ENCODE data around the gene PREX1.

PREX1 gene

GRCh38 chr20:48667481-48667880, 160.3 kb downstream of the PREX1 start:
- no peak overlapping the region for H3K4me3 ChIP-seq (ENCODE audit: low read depth, low read length)
- TF ChIP-seq, protein P1, sequence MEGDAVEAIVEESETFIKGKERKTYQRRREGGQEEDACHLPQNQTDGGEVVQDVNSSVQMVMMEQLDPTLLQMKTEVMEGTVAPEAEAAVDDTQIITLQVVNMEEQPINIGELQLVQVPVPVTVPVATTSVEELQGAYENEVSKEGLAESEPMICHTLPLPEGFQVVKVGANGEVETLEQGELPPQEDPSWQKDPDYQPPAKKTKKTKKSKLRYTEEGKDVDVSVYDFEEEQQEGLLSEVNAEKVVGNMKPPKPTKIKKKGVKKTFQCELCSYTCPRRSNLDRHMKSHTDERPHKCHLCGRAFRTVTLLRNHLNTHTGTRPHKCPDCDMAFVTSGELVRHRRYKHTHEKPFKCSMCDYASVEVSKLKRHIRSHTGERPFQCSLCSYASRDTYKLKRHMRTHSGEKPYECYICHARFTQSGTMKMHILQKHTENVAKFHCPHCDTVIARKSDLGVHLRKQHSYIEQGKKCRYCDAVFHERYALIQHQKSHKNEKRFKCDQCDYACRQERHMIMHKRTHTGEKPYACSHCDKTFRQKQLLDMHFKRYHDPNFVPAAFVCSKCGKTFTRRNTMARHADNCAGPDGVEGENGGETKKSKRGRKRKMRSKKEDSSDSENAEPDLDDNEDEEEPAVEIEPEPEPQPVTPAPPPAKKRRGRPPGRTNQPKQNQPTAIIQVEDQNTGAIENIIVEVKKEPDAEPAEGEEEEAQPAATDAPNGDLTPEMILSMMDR (IDR thresholded peaks at IDR 0.05; ENCODE audit: borderline replicate concordance, insufficient read depth, low read depth, low read length) = no peak

- no peak overlapping the region for H3K4me3 ChIP-seq (ENCODE audit: low read depth, low read length)
- TF ChIP-seq, protein P1 (IDR thresholded peaks at IDR 0.05; ENCODE audit: borderline replicate concordance, insufficient read depth, low read depth, low read length) = no peak
These were observed 162.0 kb downstream of the PREX1 start for GRCh38 chr20:48665785-48666184.

DNA sequence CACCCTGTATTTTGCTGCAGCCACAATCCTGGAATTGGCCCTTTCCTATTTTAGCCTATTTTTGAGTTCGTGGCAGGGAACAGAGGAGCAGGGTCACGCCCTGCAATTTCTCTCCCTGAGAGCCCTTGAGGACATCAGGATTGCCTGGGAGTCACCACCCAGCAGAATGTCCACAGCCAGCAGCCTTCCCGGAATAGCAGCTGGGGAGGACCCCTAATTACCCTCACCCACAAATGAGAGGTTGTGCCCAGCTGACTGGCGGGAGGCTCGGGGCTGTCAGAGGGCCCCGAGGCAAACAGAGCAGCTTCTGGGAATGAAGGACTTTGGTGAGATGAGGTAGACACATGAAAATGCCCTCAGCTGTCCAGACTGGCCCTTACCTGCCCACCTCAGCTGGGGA, 165.1 kb downstream of the PREX1 start:
- TF ChIP-seq, protein P1 (IDR thresholded peaks at IDR 0.05; ENCODE audit: borderline replicate concordance, insufficient read depth, low read depth, low read length) = no peak
- no peak overlapping the region for H3K4me3 ChIP-seq (ENCODE audit: low read depth, low read length)

DNA sequence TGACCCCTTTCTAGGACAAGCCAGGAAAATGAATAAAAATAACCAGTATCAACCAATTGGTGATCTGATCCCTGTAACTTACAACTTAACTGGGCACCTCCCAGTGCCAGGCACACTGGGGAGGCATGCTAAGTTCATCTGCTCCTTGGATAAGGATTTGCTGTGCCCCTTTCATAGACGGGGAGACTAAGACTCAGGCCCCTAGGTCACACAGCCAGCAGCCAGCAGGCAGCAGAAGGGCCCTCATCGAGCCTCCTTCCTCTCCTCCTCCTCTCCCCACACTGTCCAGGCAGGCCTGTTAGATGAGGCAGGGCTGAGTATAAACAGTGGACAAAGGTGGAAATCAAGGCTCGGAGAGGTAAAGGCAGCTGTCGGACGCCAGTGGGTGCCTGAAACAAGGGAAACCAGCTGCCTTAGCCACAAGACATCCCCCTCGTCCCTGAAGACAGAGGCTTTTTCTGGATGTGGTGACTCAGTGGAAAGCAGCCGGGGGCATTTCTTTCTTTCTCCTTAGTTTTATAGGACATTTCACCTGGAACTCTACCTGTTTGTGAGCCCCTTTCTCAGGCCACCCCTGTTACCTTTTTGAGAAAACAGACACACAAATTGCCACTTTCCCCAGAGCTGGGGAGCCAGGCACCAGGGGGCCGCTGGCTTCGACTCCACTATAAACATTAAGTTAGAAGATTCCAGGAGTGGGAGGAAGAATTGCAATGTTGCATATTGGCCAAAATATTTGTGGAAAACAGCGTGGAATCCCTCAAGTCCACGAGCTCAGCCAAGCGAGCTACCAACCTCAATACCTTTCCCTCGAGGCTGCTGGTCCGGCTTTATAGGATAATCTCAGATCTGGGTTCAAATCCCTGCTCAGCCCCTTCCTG, 166.0 kb downstream of the PREX1 start:
- no peak overlapping the region for H3K4me3 ChIP-seq (ENCODE audit: low read depth, low read length)
- TF ChIP-seq, protein P1 (IDR thresholded peaks at IDR 0.05; ENCODE audit: borderline replicate concordance, insufficient read depth, low read depth, low read length) = no peak

DNA sequence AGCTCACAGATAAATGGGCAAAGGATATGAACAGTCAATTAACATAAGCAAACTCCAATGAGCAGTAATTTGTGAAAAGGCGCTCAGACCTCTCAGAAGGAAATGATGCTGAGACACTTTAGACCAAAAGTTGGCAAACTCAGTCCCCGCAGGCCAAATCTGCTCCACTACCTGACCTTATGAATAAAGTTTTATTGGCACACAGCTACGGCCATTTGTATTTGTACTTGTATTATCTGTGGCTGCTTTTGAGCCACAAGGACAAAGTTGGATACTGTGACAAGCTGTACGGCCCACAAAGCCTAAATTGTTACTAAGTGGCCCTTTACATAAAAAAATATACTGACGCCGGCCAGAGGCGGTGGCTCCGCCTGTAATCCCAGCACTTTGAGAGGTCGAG, 167.0 kb downstream of the PREX1 start:
- no peak overlapping the region for H3K4me3 ChIP-seq (ENCODE audit: low read depth, low read length)
- TF ChIP-seq, protein P1 (IDR thresholded peaks at IDR 0.05; ENCODE audit: borderline replicate concordance, insufficient read depth, low read depth, low read length) = no peak

DNA sequence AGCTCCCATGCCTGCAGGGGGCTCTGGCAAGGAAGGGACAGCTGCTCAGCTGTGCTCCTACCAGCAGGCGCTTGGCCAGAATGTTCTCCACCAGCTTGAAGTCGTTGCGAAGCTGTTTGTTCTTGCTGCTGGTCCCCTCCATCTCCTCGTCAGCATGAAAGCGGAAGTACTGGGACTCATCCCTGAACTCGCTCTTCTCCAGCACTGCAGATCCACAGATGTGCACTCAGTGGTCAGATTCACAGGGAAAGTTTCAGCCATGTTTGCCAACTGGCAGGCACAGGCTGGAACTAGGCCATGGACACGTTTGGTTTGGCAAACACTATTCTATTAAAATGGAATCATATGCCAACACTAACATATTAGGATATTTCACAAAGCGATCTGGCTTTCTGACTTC, 167.9 kb downstream of the PREX1 start:
- TF ChIP-seq, protein P1 (IDR thresholded peaks at IDR 0.05; ENCODE audit: borderline replicate concordance, insufficient read depth, low read depth, low read length) = no peak
- no peak overlapping the region for H3K4me3 ChIP-seq (ENCODE audit: low read depth, low read length)

GRCh38 chr20:48658505-48658904, 169.3 kb downstream of the PREX1 start:
- no peak overlapping the region for H3K4me3 ChIP-seq (ENCODE audit: low read depth, low read length)
- TF ChIP-seq, protein P1 (IDR thresholded peaks at IDR 0.05; ENCODE audit: borderline replicate concordance, insufficient read depth, low read depth, low read length) = no peak
